Measurements from ENCODE around the gene ZMYM1.

- TF ChIP-seq CTCF (conservative IDR thresholded peaks at IDR 0.05), result no peak
- no peak for TF ChIP-seq EZH2 (IDR thresholded peaks at IDR 0.05; ENCODE audit: low read depth)
These were observed 47.4 kb downstream of the ZMYM1 start for GRCh38 chr1:35126546-35126945.

All from PC-9 (cell line).